Measurements from ENCODE around the gene VAV2. TPM values are rescaled to one million over a fixed set of nuclear protein-coding genes. Genes with fewer than 3 reads are reported as not detected.

VAV2 gene
- total RNA-seq, 1 donor from 2014 or later, result 47.0 TPM

DNA sequence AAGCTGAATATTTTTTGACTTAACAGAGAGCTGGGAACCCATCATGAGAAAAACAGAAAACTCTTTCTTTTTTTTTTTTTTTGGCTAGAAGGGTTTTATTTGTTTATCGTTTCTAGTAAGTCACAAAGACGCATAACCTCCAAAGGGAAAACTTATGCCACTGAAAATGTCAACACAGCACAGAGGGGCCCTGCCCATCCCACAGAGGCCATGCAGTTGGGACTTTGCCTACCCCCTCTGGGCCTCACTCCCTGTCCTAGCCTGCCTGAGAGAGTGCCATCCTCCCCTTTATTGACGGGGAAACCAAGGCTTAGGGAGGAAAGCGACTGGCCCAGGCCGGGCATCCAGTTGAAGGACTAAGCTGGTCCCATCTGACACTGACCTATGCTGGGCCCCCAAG lies 74.7 kb downstream of the VAV2 start:
- TF ChIP-seq, protein P1, sequence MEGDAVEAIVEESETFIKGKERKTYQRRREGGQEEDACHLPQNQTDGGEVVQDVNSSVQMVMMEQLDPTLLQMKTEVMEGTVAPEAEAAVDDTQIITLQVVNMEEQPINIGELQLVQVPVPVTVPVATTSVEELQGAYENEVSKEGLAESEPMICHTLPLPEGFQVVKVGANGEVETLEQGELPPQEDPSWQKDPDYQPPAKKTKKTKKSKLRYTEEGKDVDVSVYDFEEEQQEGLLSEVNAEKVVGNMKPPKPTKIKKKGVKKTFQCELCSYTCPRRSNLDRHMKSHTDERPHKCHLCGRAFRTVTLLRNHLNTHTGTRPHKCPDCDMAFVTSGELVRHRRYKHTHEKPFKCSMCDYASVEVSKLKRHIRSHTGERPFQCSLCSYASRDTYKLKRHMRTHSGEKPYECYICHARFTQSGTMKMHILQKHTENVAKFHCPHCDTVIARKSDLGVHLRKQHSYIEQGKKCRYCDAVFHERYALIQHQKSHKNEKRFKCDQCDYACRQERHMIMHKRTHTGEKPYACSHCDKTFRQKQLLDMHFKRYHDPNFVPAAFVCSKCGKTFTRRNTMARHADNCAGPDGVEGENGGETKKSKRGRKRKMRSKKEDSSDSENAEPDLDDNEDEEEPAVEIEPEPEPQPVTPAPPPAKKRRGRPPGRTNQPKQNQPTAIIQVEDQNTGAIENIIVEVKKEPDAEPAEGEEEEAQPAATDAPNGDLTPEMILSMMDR (conservative IDR thresholded peaks at IDR 0.05), result no peak
- H3K27me3 Mint-ChIP-seq (ENCODE audit: low read depth), result no peaks in the 10 kb centered on the region
- H3K27ac Mint-ChIP-seq (ENCODE audit: unreplicated experiment), result no peak overlapping the region
- H3K9me3 Mint-ChIP-seq, result no peaks in the 10 kb centered on the region
- no peaks in the 10 kb centered on the region for H3K36me3 Mint-ChIP-seq (ENCODE audit: low read depth)
- no peak overlapping the region for H3K4me3 Mint-ChIP-seq
- no peak for DNase-seq (ENCODE audit: low read depth, low spot score)
- H3K4me1 Mint-ChIP-seq, result peaks cover 61% of the 10 kb centered on the region

DNA sequence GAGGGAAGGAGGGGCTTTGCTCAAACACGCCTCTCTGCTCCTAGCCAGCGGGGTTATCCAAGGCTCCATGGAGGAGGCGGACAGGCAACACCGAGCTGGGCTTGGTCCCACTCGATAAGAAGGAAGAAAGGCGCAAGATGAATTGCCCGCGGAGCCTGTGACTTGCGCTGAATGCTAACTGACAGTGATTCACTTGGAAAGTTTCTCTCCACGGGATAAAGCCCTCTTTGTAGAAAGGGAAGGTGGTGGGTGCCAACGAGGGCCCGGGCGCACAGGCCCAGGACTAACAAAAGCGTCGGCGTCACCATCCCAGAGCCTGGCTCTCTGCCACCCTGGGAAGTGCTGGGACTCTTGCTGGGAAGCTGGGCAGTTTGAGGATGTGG lies 76.0 kb downstream of the VAV2 start:
- Mint-ChIP-seq H3K27ac (ENCODE audit: unreplicated experiment) (peak overlapping the region; percentile 83), H3K9me3 (no peaks in the 10 kb centered on the region), H3K36me3 (ENCODE audit: low read depth) (no peaks in the 10 kb centered on the region), H3K27me3 (ENCODE audit: low read depth) (no peaks in the 10 kb centered on the region), H3K4me1 (peaks cover 67% of the 10 kb centered on the region), H3K4me3 (peak overlapping the region; percentile 45)
- no peak for DNase-seq (ENCODE audit: low read depth, low spot score)
- TF ChIP-seq, protein P1 (conservative IDR thresholded peaks at IDR 0.05), result no peak

DNA sequence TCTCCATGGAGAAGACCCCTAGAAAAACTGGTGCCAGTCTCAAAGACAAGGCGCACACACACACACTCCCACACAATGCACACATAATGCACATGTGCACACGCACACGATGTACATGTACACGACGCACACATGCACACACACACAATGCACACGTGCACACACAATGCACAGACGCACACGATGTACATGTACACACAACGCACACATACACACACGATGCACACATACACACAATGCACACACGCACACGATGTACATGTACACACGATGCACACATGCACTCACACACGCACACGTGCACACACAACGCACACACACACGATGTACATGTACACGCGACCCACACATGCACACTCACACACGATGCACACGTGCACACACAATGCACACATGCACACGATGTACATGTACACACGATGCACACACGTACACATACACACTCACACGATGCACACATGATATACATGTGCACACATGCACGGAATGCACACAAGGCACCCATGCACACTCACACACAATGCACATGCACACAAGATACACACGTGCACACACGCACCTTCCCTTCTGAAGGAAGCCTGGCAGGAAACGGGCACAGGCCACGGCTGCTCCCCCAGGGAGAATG lies 76.5 kb downstream of the VAV2 start:
- H3K4me1 Mint-ChIP-seq, result peaks cover 71% of the 10 kb centered on the region
- TF ChIP-seq, protein P1 (conservative IDR thresholded peaks at IDR 0.05), result no peak
- no peaks in the 10 kb centered on the region for H3K9me3 Mint-ChIP-seq
- no peak for DNase-seq (ENCODE audit: low read depth, low spot score)
- no peaks in the 10 kb centered on the region for H3K27me3 Mint-ChIP-seq (ENCODE audit: low read depth)
- H3K27ac Mint-ChIP-seq (ENCODE audit: unreplicated experiment), result peak overlapping the region; percentile 95
- H3K4me3 Mint-ChIP-seq, result peak overlapping the region; percentile 45
- H3K36me3 Mint-ChIP-seq (ENCODE audit: low read depth), result no peaks in the 10 kb centered on the region

- TF ChIP-seq, protein P1 (conservative IDR thresholded peaks at IDR 0.05), result no peak
- no peaks in the 10 kb centered on the region for H3K9me3 Mint-ChIP-seq
- no peak overlapping the region for H3K27ac Mint-ChIP-seq (ENCODE audit: unreplicated experiment)
- no peaks in the 10 kb centered on the region for H3K27me3 Mint-ChIP-seq (ENCODE audit: low read depth)
- no peak for DNase-seq (ENCODE audit: low read depth, low spot score)
- H3K4me3 Mint-ChIP-seq, result peak overlapping the region; percentile 19
- peaks cover 74% of the 10 kb centered on the region for H3K4me1 Mint-ChIP-seq
- no peaks in the 10 kb centered on the region for H3K36me3 Mint-ChIP-seq (ENCODE audit: low read depth)
Observed at GRCh38 chr9:133914442-133915342, 77.4 kb downstream of the VAV2 start.

DNA sequence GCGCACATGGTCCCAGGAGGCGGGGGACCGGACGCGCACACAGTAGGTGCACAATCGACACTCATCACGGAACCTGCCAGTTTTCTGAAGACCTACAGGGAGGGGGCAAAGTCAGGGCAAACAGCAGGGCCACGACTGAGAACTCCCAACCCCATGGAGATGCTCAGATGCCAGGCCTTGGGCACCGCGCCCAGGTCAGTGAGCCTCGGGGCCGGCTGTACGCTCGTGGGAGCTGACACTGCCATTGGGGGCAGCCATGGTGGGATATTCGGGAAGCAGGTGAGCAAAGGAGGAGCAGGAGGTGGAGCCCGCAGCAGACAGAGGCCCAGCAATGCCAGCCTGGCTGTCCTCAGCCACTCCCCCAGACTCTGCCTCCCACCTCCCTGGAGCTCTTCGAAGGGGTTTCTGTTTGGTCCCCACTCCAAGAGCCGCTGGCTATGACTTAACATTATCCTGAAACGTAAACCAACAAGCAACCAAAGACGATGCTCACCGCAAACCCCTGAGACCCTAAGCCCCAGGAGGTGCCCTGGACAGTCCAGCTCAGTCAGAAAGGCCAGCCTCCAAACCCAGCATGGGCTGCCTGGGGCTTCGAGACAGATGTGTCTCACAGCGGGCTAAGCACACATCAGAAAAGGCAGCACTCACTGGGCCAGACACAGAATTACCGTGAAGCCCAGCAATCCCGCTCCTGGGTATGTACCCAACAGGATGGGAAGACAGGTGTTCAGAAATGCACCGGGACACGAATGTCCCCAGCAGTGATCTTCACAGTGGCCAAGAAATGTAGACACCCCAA lies 78.4 kb downstream of the VAV2 start:
- peak overlapping the region; percentile 92 for H3K27ac Mint-ChIP-seq (ENCODE audit: unreplicated experiment)
- H3K27me3 Mint-ChIP-seq (ENCODE audit: low read depth), result no peaks in the 10 kb centered on the region
- no peaks in the 10 kb centered on the region for H3K36me3 Mint-ChIP-seq (ENCODE audit: low read depth)
- peaks cover 72% of the 10 kb centered on the region for H3K4me1 Mint-ChIP-seq
- no peak overlapping the region for H3K4me3 Mint-ChIP-seq
- H3K9me3 Mint-ChIP-seq, result no peaks in the 10 kb centered on the region
- DNase-seq (ENCODE audit: low read depth, low spot score), result no peak
- TF ChIP-seq, protein P1 (conservative IDR thresholded peaks at IDR 0.05), result no peak
